SK-N-SH (cell line): ENCODE measurements around the gene PPM1L. TPM values are rescaled to one million over a fixed set of nuclear protein-coding genes. Genes with fewer than 3 reads are reported as not detected.

Experiments
- CTCF ChIA-PET: fragments of 300-600, 350-600 bp; formaldehyde crosslinking; extraction: SDS; loops from one replicate; lab custom pipeline; 2021; lab: Yijun Ruan, JAX
- POLR2A ChIA-PET: fragments of 350-600 bp; sonication (Branson Sonifier 250); formaldehyde crosslinking; extraction: SDS; loops from one replicate; lab custom pipeline; 2020; ENCODE audit warnings: antibody characterized with exemption, inconsistent platforms; lab: Yijun Ruan, JAX
- DNase-seq: peaks from one replicate; pipeline ENCODE4 v3.0.0; 2012
- H2AFZ ChIP-seq: fragments of 200-600 bp; sonication (generic); 2 replicates; pipeline ENCODE4 v1.8.1; 2016; ENCODE audit warnings: antibody characterized with exemption, mild to moderate bottlenecking, low read depth
- H3F3A ChIP-seq: fragments of 200-600 bp; sonication (generic); replicated peaks from 2 replicates; pipeline ENCODE3; 2016; ENCODE audit warnings: antibody characterized with exemption, mild to moderate bottlenecking; ENCODE audit not compliant: insufficient read depth
- H3K27ac ChIP-seq, 2 experiments: fragments of 200-500 bp in 1 of 2; fragments of 200-600 bp in 1 of 2; sonication (Bioruptor generic) in 1 of 2; sonication (generic), shearing (Covaris generic) in 1 of 2; 2 replicates each; pipeline versions ENCODE4 v1.5.1 to v1.6.1; 2014 to 2016; ENCODE audit warnings: low read depth in 2 of 2, inconsistent platforms in 1 of 2, low read length in 1 of 2, mild to moderate bottlenecking in 1 of 2, mixed read lengths in 1 of 2
- H3K27me3 ChIP-seq: fragments of 200-600 bp; sonication (generic), shearing (Covaris generic); 2 replicates; pipeline ENCODE4 v1.6.1; 2016; ENCODE audit warnings: mixed run types; ENCODE audit not compliant: insufficient read depth
- H3K36me3 ChIP-seq, 2 experiments: fragments of 200-500 bp in 1 of 2; fragments of 200-600 bp in 1 of 2; sonication (Bioruptor generic) in 1 of 2; sonication (generic) in 1 of 2; replicated peaks in 1 of 2; 2 replicates each; pipeline versions ENCODE3 to v1.5.1; 2014 to 2016; ENCODE audit warnings: low read length in 1 of 2, mild to moderate bottlenecking in 1 of 2; ENCODE audit not compliant: insufficient read depth in 2 of 2, control insufficient read depth in 1 of 2
- H3K4me1 ChIP-seq, 2 experiments: fragments of 200-500 bp in 1 of 2; fragments of 200-600 bp in 1 of 2; sonication (Bioruptor generic) in 1 of 2; sonication (generic), shearing (Covaris generic) in 1 of 2; 2 replicates each; pipeline versions ENCODE4 v1.5.1 to v1.6.1; 2014 to 2016; ENCODE audit warnings: low read depth in 1 of 2, low read length in 1 of 2, mixed run types in 1 of 2; ENCODE audit not compliant: insufficient read depth in 2 of 2, control insufficient read depth in 1 of 2
- H3K4me2 ChIP-seq: fragments of 200-600 bp; sonication (generic), shearing (Covaris generic); 2 replicates; pipeline ENCODE4 v1.6.1; 2017; ENCODE audit warnings: mixed run types
- H3K4me3 ChIP-seq, 2 experiments: fragments of 200-500 bp in 1 of 2; fragments of 200-600 bp in 1 of 2; sonication (Bioruptor generic) in 1 of 2; sonication (generic), shearing (Covaris generic) in 1 of 2; 2 replicates each; pipeline versions ENCODE4 v1.5.1 to v1.8.1; 2014 to 2016; ENCODE audit warnings: low read depth in 2 of 2, inconsistent platforms in 1 of 2, low read length in 1 of 2, mild to moderate bottlenecking in 1 of 2, mixed read lengths in 1 of 2, moderate library complexity in 1 of 2
- H3K79me2 ChIP-seq: fragments of 200-600 bp; sonication (generic); 2 replicates; pipeline ENCODE4 v1.8.1; 2017; ENCODE audit warnings: mild to moderate bottlenecking; ENCODE audit not compliant: insufficient read depth
- H3K9ac ChIP-seq: fragments of 200-600 bp; sonication (generic); 2 replicates; pipeline ENCODE4 v1.6.1; 2017; ENCODE audit warnings: mixed run types
- H3K9me2 ChIP-seq: fragments of 200-600 bp; sonication (generic); 2 replicates; pipeline ENCODE4 v1.6.1; 2017; ENCODE audit warnings: mixed run types
- H3K9me3 ChIP-seq: fragments of 200-600 bp; sonication (generic); 2 replicates; pipeline ENCODE4 v1.6.1; 2017; ENCODE audit warnings: mixed run types, mild to moderate bottlenecking, moderate library complexity
- H4K20me1 ChIP-seq: fragments of 200-600 bp; sonication (generic); 2 replicates; pipeline ENCODE4 v1.6.1; 2017; ENCODE audit warnings: mild to moderate bottlenecking, mixed run types; ENCODE audit not compliant: insufficient read depth
- EP300 ChIP-seq, 2 experiments: IDR thresholded peaks; 2 replicates each; pipeline versions ENCODE4 v1.4.0 to v1.6.1; 2012; ENCODE audit warnings: borderline replicate concordance in 1 of 2, low read depth in 1 of 2, low read length in 1 of 2
- EZH2phosphoT487 ChIP-seq: fragments of 200-600 bp; sonication (generic); IDR thresholded peaks from 2 replicates; pipeline ENCODE4 v1.6.1; 2017; ENCODE audit warnings: low read depth, mixed run types, mild to moderate bottlenecking, antibody characterized with exemption, moderate library complexity, borderline replicate concordance
- JUND ChIP-seq: IDR thresholded peaks from 2 replicates; pipeline ENCODE4 v1.4.0; 2012
- NFIC ChIP-seq: IDR thresholded peaks from 2 replicates; pipeline ENCODE4 v1.4.0; 2012; ENCODE audit warnings: borderline replicate concordance
- NRF1 ChIP-seq: IDR thresholded peaks from 2 replicates; pipeline ENCODE4 v1.6.1; 2012; ENCODE audit warnings: low read depth, mild to moderate bottlenecking, low read length
- RCOR1 ChIP-seq: fragments of 150-350 bp; IDR thresholded peaks from 2 replicates; pipeline ENCODE4 v1.6.1; 2017; ENCODE audit warnings: antibody characterized with exemption, low read length
- RFX5 ChIP-seq: IDR thresholded peaks from 2 replicates; pipeline ENCODE4 v1.6.1; 2012; ENCODE audit warnings: mild to moderate bottlenecking, improper control_type of control experiment, low read length
- TAF1 ChIP-seq: IDR thresholded peaks from 2 replicates; pipeline ENCODE4 v1.6.1; 2012; ENCODE audit warnings: low read depth, mild to moderate bottlenecking, low read length, moderate library complexity, borderline replicate concordance
- TCF12 ChIP-seq: IDR thresholded peaks from 2 replicates; pipeline ENCODE4 v1.4.0; 2012
- TEAD4 ChIP-seq: IDR thresholded peaks from 2 replicates; pipeline ENCODE4 v1.4.0; 2012; ENCODE audit warnings: mild to moderate bottlenecking, borderline replicate concordance; ENCODE audit not compliant: insufficient read depth
- USF1 ChIP-seq: IDR thresholded peaks from 2 replicates; pipeline ENCODE4 v1.4.0; 2012; ENCODE audit warnings: low read depth, borderline replicate concordance
- USF2 ChIP-seq: fragments of 150-350 bp; IDR thresholded peaks from 2 replicates; pipeline ENCODE4 v1.6.1; 2017; ENCODE audit warnings: antibody characterized with exemption, low read length, low read depth, borderline replicate concordance
- YY1 ChIP-seq: IDR thresholded peaks from 2 replicates; pipeline ENCODE4 v1.4.0; 2012; ENCODE audit warnings: low read depth, mild to moderate bottlenecking
- ZBTB33 ChIP-seq: IDR thresholded peaks from 2 replicates; pipeline ENCODE4 v1.4.0; 2012; ENCODE audit warnings: low read depth, borderline replicate concordance
- WGBS: methylation state at CpG from one replicate; pipeline ENCODE4 v1.1.6; 2017; ENCODE audit warnings: low lambda C conversion rate; 5-methylcytosine and 5-hydroxymethylcytosine counted together
- polyA plus RNA-seq, 3 experiments: library from polyadenylated mRNA; depleted of rRNA; stranded (reverse); fragments of >200 nt; gene quantifications; 2 replicates each; pipeline ENCODE4 v1.2.3, GENCODE V29; 2012
- TF ChIP-seq, protein P1 (sequence below): IDR thresholded peaks from 2 replicates; pipeline ENCODE4 v1.4.0; 2012; ENCODE audit warnings: low read depth

Gene PPM1L
- polyA plus RNA-seq, 1 of the 3 experiments (the other 2 are of a cell fraction): 0.16 TPM

- no peak overlapping the region for H3K9ac ChIP-seq
- no peak for TF ChIP-seq RFX5
- no peak for TF ChIP-seq YY1
- TF ChIP-seq, all 33 proteins: peak for 0
- Histone ChIP-seq H3K4me1 (no peaks in the 10 kb centered on the region), H3K36me3 (no peaks in the 10 kb centered on the region), H3F3A (no peaks in the 10 kb centered on the region), H3K9me2 (no peaks in the 10 kb centered on the region), H4K20me1 (no peaks in the 10 kb centered on the region), H3K79me2 (no peaks in the 10 kb centered on the region), H3K27me3 (no peaks in the 10 kb centered on the region), H3K27ac (no peak overlapping the region), H2AFZ (no peak overlapping the region), H3K4me2 (no peak overlapping the region), H3K4me3 (no peak overlapping the region), H3K9me3 (no peaks in the 10 kb centered on the region)
- 40% methylated on average over 1 of the region's 1 CpG for WGBS
- DNase-seq: no peak
- ChIA-PET POLR2A (no interaction called here), CTCF (interaction anchor here (1.3 kb wide), 1 partner anchor 202 kb away, joined by 3 read pairs; no protein-coding TSS in a partner anchor)
Measured at GRCh38 chr3:160739079-160739478, 17.0 kb upstream of the PPM1L start.

GRCh38 chr3:160746976-160747375 is 9.1 kb upstream of the PPM1L start:
- 14% methylated on average over 2 of the region's 2 CpGs for WGBS

GRCh38 chr3:160747422-160747821 is 8.6 kb upstream of the PPM1L start:
- Histone ChIP-seq H3K4me1 (no peaks in the 10 kb centered on the region; a peak in 1 of 4 replicates), H3F3A (no peaks in the 10 kb centered on the region), H3K9me3 (no peaks in the 10 kb centered on the region), H3K9ac (no peak overlapping the region), H2AFZ (no peak overlapping the region), H3K4me2 (no peak overlapping the region), H3K9me2 (no peaks in the 10 kb centered on the region), H3K4me3 (no peak overlapping the region), H4K20me1 (no peaks in the 10 kb centered on the region), H3K79me2 (no peaks in the 10 kb centered on the region), H3K27me3 (no peaks in the 10 kb centered on the region), H3K27ac (no peak overlapping the region), H3K36me3 (no peaks in the 10 kb centered on the region)
- POLR2A ChIA-PET: no interaction called here
- no peak for TF ChIP-seq TEAD4
- TF ChIP-seq NFIC: no peak
- no peak for TF ChIP-seq EZH2phosphoT487
- TF ChIP-seq RCOR1: no peak
- no peak for TF ChIP-seq USF2
- TF ChIP-seq EP300 (IDR thresholded peaks at IDR 0.05; ENCODE audit: borderline replicate concordance in 1 of 2, low read depth in 1 of 2, low read length in 1 of 2): no peak
- TF ChIP-seq JUND: no peak
- no peak for TF ChIP-seq NRF1
- TF ChIP-seq ZBTB33: no peak
- TF ChIP-seq, protein P1, sequence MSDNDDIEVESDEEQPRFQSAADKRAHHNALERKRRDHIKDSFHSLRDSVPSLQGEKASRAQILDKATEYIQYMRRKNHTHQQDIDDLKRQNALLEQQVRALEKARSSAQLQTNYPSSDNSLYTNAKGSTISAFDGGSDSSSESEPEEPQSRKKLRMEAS: no peak
- WGBS: 25% methylated on average over 1 of the region's 1 CpG
- no peak for DNase-seq
- CTCF ChIA-PET: no interaction called here

More at GRCh38 chr3:160746976-160747375, 9.1 kb upstream of the PPM1L start:
- H3K9me2 ChIP-seq: no peaks in the 10 kb centered on the region
- ChIA-PET CTCF (no interaction called here), POLR2A (interaction anchor here (0.6 kb wide), 1 partner anchor 11 kb away, joined by 3 read pairs; no protein-coding TSS in a partner anchor)
- no peak overlapping the region for H2AFZ ChIP-seq
- TF ChIP-seq RFX5: no peak
- no peak for TF ChIP-seq RCOR1
- TF ChIP-seq TAF1: no peak
- TF ChIP-seq USF1: no peak
- no peak for TF ChIP-seq TCF12
- H3K36me3 ChIP-seq: no peaks in the 10 kb centered on the region
- no peaks in the 10 kb centered on the region for H3K79me2 ChIP-seq
- H3K9me3 ChIP-seq: no peaks in the 10 kb centered on the region
- no peaks in the 10 kb centered on the region for H3K27me3 ChIP-seq
- H3K4me1 ChIP-seq: no peaks in the 10 kb centered on the region; a peak in 1 of 4 replicates
- H3K4me2 ChIP-seq: no peak overlapping the region
- H3K9ac ChIP-seq: no peak overlapping the region
- no peaks in the 10 kb centered on the region for H4K20me1 ChIP-seq
- DNase-seq: no peak
- no peak overlapping the region for H3K4me3 ChIP-seq
- no peaks in the 10 kb centered on the region for H3F3A ChIP-seq
- no peak overlapping the region for H3K27ac ChIP-seq
